HL-60/S4 (cell line): ENCODE measurements around the gene RRAS.

Experiments
- in situ Hi-C: fragments of 300-500 bp; cut with MboI; formaldehyde crosslinking; loops from 2 replicates; pipeline ENCODE4 v1.14.3; 2022; ENCODE audit warnings: low sequenced_read_pairs

RRAS gene

DNA sequence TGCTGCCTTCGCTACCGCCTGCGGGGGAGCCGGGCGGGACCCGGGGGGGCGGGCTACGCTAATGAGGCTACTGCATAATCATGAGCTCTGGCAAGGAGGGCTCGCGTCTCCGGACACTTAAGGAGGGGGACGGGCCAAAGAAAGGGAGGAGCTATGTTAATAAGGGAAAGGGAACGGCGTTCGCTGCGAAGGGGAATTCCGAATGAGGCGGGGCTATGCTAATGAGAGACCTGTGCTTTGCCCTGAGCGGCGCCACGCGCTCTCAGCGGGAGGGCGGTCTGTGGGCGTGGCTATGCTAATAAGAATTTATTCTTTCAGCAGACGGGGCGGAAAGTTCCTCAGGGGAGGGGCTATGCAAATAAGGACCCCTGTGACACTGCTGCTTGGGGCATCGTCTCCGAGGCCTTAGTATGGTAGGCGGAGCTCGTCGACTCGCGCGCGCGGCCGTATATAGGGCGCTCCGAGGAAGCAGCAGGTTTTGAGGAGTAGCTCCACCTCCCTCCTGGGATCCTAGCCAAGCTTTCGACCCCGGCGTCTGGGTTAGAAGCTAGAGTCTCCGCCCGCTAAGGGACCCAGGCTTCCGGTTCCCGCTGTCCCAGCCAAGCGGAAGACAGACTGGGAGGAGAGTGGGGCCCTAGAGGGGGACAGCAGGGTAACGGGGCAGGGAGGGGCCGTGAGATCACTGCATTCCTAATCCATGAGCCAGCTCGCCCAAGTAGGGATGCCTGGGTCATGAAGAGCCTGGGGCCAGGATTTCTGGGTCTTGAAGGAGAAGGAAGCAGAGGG, at the start of gene RRAS:
RRAS (minus strand) TSS at position 31 of the 786 bp plus-strand sequence. CDS start 45 bp downstream, outside the sequence.
- in situ Hi-C loops, result no loop called here

DNA sequence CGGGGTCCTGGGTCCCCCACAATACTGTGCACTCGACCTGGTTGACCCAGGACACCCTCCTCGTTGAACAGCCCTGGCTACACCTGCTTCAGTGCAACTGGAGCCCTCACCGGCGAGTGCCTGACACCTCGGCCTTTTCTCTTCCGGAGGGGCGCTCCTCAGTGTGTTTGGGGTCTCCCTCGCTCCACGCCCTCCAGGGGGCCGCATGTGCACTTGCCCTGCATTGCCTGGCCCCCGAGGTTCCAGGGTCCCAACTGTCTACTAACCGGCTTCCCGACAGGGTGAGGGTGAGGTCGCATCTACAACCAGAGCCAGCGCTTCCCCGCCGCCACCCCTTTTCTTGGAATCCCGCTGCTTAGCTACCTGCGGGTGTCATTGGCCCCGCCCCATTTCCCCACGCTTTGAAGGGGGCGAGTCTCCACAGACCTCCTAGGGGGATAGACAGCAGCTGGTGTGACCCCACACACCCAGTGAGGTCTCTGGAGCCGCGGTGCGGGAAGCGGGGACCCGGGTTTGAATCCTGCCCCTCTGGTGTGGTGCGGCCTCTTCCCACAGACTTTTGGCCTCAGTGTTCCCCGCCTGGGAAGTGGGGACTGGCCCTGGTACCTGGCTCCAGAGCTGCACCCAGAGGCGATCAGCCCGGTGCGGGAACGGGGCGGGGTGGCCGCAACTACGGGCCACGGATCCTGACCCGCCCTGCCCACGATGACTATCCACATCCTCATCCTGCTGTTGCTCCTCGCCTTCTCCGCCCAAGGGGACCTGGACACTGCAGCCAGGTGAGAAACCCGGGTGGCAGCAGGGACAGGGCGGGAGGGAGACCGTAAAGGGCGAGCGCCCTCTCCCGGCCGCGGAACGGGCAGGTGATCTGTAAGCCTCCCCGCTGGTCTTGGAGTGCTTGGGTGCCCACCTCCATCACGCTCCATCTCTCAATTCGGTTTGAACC, 49.5 kb upstream of the RRAS start, which contains the start of gene ADM5:
ADM5 (plus strand) TSS at position 462 of the 946 bp plus-strand sequence; CDS start at position 706, 244 bp downstream.
- in situ Hi-C loops, result no loop called here

DNA sequence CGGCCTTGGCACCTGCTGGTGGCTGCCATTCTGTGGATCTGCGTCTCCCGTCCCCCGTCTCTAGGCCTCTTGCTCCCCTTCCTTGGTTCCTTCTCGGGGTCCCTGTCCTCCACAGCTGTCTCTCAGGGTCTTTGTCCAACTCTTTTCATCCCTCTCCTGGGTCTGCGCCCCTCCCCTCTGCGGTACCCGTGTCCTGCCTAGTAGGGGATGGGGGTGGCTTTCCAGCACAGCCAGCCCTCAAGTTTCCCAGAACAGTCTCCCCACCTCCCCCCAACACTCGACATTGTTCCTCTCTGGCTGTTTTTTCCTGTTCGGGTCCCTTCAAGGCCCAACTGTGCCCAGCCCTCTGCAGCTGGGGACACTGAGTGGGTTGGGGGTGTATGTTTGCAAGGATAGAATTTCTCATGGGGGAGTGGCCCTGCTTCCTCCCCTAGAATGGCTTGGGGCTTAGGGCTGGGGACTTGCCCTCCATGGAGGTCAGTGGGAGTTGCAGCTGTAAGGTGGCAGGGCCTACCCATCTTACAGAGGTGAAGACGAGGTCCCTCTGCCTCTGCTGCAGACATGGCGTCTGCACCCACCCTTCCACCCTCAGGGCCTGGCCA, 48.7 kb upstream of the RRAS start:
- in situ Hi-C loops, result no loop called here

DNA sequence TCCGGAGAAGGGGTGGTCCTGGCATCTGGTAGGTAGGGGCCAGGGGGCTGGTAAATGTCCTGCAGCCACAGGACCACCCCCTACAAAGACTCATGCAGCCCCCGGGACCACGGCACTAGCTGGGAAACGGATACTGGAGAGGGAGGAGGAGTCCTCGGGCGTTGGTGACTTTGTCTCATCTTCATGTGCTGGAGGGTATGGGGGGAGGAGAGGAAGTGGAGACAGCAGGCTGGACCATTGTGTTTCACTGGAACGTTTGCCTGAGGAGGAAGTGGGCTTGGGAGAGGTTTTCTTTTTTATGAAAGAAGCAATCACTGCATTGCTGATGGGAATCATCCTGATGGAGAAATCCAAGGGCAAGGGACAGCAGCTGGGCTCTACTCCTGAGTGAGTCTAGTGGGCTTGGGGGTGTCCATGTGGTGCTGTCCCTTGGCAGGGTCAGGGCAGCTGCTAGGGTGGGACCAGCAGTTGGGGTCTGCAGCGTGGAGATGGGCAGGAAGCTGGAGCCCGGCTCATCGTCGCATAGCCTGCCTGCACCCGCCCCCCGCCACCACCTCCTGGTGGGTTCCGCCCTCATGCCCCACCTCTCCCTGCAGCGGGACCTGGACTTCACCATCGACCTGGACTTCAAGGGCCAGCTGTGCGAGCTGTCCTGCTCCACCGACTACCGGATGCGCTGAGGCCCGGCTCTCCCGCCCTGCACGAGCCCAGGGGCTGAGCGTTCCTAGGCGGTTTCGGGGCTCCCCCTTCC, 47.8 kb upstream of the RRAS start:
- in situ Hi-C loops, result no loop called here

DNA sequence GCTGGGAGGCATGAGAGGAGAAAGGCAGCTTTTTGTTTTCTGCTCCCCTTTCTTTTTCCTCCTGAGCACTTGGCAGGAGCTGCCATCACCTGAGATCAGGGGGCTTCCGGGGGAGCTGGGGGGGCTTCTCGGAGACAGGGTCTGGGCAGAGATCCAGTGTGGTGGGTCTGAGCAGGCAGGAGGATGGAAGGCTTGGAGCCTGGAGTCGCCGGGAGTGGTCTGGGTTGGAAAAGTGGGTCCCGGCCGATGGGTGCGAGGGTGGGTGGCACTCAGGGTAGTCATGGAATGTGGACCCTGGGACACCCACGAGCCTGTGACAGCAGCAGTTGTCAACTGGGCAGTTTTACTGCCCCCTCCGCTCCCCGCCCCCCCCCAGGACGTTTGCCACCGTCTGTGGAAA, 47.2 kb upstream of the RRAS start:
- in situ Hi-C loops, result no loop called here

DNA sequence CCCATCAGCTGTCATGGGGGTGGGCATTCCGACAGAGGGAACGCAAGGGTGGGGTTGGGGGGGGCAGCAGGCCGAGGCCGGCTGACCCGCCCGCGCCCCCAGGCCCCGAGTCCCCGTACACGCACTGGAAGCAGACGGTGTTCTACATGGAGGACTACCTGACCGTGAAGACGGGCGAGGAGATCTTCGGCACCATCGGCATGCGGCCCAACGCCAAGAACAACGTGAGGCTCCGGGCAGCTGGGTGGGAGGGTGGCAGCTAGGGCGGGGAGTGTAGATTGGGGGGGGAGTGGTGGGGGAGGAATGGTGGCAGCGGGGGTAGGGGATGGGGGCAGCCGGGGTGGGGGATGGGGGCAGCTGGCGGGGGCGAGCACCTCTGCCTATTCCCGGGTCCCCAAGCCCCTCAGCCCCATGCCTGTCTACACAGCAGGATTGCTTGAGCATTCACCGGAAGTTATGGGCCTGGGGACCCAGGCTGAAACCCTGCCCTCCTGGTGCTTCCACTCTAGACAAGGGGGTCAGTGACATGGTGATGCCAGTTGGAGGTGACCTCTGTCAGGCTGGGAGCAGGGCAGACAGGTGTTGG, 46.7 kb upstream of the RRAS start:
- in situ Hi-C loops, result no loop called here

DNA sequence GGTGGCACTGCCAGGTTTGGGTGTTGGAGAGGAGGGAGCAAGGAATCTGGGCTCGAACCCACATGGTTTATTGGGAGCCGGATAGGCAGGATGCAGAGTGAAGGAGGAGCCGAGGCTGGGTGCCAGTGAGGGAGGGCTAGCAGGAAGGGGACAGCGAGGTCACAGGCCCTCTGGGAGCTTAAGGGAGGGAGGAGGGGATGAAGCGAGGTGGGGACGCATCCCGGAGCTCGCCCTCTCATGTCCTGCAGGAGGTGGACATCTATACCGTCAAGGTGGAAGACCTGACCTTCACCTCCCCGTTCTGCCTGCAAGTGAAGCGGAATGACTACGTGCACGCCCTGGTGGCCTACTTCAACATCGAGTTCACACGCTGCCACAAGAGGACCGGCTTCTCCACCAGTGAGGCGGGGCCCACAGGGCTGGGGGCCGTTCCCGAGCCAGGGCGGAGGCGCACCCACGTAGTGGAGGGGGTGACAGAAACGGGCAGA, 45.9 kb upstream of the RRAS start:
- in situ Hi-C loops, result no loop called here

DNA sequence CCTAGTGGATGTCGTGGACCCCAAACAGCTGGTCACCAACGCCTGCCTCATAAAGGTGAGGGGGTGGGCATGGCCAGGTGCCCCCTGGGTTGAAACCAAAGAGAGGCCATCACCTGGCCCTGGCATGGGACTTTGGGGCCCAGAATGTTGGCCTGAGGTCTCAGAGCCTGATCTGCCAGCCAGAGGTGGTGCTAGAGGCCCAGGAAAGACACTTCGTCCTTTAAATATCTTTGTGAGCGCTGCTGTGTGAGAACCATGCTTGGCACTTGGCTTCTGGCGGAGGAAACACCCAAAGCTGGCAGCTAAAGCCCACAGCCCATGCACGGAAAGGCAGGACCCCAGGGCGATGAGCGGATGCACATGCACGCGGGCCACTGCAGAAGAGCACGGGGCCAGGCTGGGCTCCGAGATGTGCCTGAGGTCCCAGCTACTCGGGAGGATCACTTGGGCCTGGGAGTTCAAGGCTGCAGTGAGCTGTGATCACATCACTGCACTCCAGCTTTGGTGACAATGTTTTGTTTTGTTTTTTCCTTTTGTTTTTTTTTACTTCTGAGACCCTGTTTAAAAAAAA, 45.1 kb upstream of the RRAS start:
- in situ Hi-C loops, result no loop called here

DNA sequence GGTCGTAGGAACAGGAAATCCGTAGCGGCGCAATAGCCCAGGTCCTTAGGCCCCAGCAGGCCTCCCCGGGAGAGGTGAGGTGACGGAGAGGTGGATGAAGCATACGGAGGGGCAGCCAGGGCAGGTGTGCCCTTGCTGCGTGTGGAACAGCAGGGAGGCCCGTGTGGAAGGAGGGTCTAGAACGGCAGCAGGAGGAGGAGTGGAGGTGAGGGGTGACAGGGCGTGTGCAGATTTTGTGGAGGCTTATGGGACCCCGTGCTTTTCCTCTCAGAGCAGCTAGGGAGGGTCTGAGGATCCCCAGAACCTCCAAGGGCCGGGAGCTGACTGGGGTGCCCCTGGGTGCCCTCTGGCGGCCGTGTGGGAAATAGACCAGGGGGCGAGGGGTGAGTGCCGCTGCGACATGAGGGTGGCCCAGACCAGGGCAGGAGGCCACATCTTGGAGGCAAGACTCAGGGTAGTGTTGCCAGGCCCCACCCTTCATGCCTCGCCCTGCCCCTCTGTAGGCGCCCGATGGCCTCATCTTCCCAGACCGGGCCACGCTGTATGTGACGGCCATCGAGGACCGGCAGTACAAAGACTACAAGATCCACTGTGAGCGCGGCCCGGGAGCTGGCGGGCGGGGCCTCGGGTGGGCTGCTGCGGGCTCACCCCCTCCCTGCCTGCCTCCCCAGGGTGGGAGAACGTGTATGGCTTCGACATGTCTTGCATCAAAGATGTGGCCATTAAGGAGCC, 44.5 kb upstream of the RRAS start:
- in situ Hi-C loops, result no loop called here

DNA sequence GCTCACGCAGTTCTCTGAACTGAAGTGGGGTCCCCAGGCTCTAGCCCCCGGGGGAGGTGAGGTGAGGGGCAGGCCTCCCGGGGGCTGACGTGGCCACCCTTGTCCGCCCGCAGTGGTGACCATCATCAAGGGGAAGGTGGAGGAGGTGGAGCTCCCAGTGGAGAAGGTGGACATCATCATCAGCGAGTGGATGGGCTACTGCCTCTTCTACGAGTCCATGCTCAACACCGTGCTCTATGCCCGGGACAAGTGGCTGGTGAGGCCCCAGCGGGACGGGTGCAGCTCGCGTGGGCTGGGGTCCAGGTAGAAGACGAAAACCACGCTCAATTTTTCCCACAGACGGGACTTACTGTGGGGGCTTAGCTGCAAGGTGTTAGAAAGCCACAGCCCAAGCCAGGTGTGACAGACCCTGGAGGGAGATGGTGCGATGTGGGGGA, 43.9 kb upstream of the RRAS start:
- in situ Hi-C loops, result no loop called here

DNA sequence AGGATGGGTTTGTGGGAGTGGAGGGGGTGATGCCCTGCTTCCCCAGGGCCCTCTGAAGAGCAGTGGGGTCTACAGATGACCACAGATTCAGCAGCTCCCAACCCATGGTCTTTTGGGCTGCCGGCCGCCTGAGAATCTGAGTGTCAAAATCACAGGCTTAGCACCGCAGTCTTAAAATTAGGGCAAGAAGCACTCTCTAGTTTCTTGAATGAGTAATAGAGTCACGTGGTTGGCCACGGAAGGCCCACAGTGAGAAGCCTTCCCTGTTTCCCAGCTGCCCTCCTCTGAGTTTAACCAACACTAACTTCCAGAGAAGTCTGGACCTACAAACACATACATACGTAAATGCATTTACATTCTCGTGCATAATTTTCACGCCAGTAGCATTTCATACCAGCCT, 42.3 kb upstream of the RRAS start:
- in situ Hi-C loops, result no loop called here

DNA sequence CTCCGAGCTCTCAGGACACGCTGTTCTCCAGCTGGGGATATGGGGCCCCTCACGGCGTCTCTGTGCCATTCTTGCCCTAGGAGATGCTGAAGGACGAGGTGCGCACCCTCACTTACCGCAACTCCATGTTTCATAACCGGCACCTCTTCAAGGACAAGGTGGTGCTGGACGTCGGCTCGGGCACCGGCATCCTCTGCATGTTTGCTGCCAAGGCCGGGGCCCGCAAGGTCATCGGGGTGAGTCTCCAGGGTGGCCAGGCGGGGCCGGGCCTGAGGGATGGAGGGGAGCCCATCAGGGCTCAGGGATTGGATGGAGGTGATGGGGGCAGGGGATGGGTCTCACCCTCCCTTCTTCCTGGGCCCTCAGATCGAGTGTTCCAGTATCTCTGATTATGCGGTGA, 41.9 kb upstream of the RRAS start:
- in situ Hi-C loops, result no loop called here

DNA sequence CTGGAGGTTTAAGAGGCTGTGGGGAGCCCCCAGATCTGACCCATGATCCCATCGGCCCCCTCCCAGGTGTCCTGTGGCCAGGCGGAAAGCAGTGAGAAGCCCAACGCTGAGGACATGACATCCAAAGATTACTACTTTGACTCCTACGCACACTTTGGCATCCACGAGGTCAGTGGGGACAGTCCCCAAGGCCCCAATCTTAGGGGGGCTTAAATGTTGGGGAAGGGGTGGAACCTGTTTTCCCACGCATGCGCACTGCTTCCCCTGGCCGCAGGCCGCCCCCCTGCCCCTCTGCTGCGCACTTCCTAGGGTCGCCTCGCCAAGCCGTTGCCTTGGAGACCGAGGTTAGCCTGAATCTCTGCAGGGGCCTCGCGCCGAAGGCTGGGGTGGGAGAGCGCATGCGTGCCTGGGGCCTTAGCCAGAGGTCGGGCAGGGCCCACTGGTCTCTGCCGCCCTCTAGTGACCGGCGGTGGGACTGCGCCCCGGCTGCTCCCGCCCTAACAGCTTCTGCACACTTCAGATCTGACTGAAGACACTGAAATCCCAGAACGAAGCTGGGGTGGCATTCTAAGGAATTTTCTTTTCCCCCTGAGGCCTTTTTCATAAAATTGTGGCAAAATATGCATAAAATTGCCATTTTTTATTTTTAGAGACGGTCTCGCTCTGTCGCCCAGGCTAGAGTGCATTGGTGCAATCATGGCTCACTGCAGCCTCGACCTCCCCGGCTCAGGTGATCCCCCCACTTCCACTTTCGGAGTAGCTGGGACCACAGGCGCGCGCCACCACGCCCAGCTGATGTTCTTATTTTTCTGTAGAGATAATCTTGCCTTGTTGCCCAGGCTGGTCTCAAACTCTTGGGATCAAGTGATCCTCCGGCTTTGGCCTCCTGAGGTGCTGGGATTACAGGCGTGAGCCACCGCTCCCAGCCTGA, 40.7 kb upstream of the RRAS start:
- in situ Hi-C loops, result no loop called here

DNA sequence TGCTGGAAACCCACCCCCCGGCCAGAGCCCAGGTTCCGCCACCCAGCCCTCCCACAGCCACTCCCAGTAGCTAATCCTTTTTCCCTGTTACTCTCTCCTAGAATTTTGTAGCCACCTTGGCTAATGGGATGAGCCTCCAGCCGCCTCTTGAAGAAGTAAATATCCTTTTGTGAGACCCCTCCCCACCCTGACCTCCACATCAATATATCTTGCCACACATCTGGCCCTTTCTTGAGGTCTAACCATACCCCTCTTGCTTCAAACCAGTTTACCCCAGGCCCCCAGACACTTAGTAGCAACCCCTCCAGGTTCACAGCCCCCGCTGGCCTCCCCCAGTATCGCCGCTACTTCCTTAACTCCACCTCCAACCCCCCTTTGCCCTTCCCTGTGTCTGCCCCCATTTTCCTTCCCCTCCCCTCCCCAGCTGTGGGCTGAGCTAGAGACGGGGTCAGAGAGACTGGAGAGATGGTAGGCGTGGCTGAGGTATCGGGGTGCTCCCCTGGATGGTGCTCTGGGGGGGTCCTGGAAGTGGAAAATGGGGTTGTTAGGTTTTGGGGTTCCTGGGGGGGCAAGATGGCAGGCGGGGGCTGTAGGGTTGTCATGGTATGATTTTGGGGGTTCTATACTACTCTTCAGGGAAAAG, 39.9 kb upstream of the RRAS start:
- in situ Hi-C loops, result no loop called here

DNA sequence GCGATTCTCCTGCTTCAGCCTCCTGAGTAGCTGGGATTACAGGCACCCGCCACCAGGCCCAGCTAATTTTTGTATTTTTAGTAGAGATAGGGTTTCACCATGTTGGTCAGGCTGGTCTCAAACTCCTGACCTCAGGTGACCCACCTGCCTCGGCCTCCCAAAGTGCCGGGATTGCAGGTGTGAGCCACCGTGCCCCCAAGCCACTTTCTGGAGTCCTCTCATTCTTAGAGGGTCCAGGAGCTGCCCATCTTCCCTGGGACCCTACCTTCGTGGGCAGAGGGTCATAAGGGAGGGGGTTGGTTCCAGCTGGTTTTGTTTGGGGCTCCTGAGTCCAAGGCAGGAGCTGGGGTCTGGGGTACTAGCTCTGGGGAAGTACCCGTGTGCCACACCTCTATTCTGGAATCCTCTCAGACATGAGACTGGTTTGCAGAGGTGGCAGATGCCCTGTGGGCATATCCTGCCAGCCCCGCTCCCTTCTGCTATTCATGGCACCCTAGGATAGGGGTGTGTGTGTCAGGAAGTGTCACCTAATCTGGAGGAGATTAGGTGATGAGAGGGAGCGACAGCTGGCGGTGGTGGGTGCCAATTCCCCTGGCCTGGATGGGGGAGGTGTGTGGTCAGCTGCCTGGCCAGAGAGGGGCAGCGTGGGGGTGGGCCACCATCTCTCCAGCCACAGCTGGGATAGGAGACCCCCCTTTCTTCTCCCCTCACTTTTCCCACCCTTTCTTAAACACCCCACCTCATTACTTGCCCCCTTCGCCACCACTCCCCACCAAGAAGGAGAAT, 39.2 kb upstream of the RRAS start:
- in situ Hi-C loops, result no loop called here

DNA sequence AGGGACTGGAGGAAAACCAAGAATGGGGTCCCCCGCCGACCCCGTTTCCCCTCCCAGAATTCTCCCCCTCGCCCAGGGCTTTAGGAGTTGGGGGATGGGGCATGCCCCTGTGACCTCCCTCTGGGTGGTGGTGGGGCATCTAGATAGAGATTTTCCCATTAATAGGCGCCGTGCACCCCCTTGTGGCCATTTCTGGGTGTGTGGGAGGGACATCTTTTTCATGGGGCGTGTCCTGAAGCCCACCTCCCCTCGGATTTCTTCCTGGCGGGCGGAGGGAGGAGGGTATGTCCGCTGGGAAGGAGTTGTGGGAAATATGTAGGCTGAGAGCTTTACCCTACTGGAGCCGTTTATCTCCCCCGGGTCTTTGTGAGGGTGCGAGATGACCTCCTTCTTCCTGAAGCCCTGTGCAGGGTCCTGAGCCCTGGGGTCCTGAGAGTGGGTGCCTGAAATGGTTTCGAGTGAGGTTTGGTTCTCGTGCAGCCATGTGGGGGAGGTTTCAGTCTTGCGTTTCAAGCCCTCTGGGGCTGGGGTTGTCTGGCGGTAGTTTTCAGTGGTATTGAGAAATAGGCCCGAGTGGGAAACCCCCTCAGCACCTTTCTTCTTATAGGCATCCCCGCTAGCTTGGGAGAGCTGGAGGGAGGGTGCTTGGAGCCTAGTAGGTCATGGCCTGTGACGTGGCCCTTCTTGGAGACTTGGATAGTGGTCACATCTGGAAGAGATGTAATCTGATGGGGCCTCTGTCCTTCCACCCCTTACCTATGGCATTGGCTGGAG, 38.1 kb upstream of the RRAS start:
- in situ Hi-C loops, result no loop called here
